Keratinocyte (primary cell): ENCODE data around the gene KATNA1.

ENCODE experiments used
- CTCF ChIP-seq, 3 experiments: IDR thresholded peaks in 1 of 3; conservative IDR thresholded peaks in 1 of 3; optimal IDR thresholded peaks in 1 of 3; 2 replicates in 2 of 3; 3 replicates in 1 of 3; pipeline versions ENCODE3 to v1.5.1; 2011; ENCODE audit warnings: low read length in 3 of 3, mild to moderate bottlenecking in 3 of 3, moderate library complexity in 2 of 3, control low read depth in 1 of 3, inconsistent platforms in 1 of 3; ENCODE audit not compliant: insufficient read depth in 2 of 3; ENCODE audit errors: extremely low read depth in 1 of 3
- EZH2 ChIP-seq: IDR thresholded peaks from one replicate; pipeline ENCODE4 v1.6.1; 2012; ENCODE audit warnings: inconsistent platforms, mild to moderate bottlenecking, low read length, moderate library complexity

GRCh38 chr6:149559389-149559788 is 89.1 kb downstream of the KATNA1 start:
- TF ChIP-seq EZH2 (no peak), CTCF (optimal IDR thresholded peaks at IDR 0.05 in 1 of 3, IDR thresholded peaks at IDR 0.05 in 1 of 3, conservative IDR thresholded peaks at IDR 0.05 in 1 of 3; ENCODE audit: extremely low read depth in 1 of 3, insufficient read depth in 2 of 3, low read length in 3 of 3) (no peak)
